GM19025 (cell line): ENCODE results near the gene PCSK9.
"Not testable (repeated sequence)": the region's sequence is repeated elsewhere in the genome, so short reads cannot be mapped to it uniquely, and the experiment has no call there.

Experiments
- ATAC-seq: cut with Tn5 transposase; IDR thresholded peaks from one replicate; pipeline ENCODE4 v1.9.1; 2021; ENCODE audit warnings: mild to moderate bottlenecking, low read depth, moderate library complexity; ENCODE audit not compliant: unreplicated experiment

PCSK9 gene

DNA sequence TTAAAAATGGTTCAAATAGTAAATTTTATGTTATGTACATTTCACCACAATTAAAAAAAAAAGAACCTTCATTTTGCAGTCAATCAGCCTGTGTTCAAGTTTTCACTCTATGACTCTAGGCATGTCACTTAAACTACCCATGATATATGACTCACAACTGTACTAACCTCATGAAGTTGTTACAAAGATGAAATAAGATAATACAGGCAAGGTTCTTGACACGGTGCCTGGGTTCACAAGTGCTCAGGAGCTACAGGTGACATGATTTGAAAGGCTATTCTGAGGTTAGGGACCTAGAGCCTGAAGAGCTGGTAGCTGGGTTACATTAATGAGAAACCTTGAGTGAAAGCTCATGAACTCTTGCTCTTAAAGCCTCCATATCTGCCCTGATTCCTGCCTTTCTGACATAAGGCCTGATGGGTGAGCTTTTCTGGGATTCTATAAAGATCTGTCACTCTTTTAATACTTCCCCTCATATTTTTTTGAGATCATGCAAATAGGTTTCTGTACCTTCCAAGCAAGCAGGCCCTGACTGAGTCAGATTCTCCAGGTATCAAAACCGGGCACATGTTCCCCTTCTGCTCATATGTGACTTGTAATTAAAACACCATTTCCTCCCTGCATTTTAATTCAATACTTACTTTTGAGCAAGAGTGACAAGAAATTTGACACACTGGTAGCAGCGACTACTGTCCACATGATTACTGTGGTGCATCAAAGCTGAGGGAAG, 34.0 kb downstream of the PCSK9 start:
- ATAC-seq: no peak

DNA sequence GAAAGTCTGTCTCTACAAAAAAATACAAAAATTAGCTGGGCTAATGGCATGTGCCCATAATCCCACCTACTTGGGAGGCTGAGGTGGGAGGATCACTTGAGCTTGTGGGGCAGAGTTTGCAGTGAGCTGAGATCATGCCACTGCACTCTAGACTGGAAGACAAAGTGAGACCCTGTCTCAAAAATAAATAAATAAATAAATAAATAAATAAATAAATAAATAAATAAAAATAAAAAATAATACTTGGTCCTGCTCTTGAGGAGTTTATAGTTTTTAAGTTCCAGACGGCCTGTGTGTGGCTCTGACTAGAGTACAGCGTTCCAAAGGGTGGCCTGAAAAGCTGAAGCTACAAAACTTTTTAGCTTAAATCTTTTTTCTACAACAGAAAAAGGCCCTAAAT, 35.1 kb downstream of the PCSK9 start:
- ATAC-seq: no peak

DNA sequence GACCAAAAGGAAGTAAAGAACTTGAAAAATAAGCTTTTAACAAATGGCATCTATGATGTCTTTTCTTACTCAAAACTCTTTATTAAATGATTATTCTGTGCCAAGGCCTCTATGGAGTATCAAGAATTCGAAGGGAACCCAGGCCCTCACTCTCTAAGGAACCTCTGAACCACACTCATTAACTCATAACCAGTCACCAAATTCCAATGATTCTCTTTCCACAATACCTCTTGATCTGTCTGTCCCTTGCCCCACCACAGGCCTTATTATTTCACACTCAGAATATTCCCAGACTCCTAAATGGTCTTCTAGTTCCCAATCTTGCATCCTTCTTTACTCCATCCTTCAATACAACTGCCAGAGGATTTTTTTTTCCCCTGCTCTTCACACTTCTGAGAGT, 37.0 kb downstream of the PCSK9 start:
- ATAC-seq: no peak

GRCh38 chr1:55078470-55078869, 39.1 kb downstream of the PCSK9 start:
- ATAC-seq: no peak

GRCh38 chr1:55079651-55080050, 40.3 kb downstream of the PCSK9 start:
- no peak for ATAC-seq

GRCh38 chr1:55081188-55081904, 42.0 kb downstream of the PCSK9 start:
- ATAC-seq: no peak

- no peak for ATAC-seq
Observed at GRCh38 chr1:55081905-55082296, 42.6 kb downstream of the PCSK9 start.

DNA sequence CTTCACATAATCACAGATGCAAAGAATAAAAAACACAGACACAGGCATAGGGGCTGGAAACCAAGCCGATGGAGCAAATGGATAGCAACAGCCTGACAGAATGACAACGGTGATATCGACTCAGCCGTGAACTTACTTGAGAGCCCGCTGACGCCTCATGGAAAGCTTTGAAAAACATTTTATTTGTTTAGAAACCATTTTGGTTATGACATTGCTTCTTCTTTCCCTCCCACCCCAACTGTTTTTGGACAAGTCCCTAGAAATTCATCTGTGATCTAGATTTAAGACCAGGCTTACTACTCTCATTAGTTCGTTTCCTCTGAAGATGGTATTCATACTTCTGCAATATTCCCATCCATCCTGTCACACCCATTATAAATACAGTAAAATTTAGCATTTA, 44.9 kb downstream of the PCSK9 start:
- no peak for ATAC-seq

DNA sequence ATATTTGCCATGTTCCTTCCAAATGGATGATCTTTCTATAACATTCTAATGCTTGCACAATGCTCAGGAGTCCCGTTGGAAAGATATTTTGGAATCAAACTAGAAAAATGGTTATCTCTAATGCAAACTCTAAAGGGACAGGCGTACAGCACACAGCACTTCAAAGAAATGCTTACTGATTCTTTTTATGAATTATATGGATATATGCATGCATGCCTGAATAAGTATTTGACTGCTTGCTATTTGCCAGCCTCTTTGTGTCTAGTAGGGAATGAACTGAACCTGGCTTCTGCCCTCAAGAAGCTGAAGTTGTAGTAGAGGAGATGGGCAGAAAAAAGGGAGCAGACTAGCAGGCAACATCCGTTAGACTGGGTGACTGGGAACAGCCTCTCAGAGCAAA, 48.1 kb downstream of the PCSK9 start:
- no peak for ATAC-seq

GRCh38 chr1:55088413-55088812, 49.1 kb downstream of the PCSK9 start:
- no peak for ATAC-seq

- ATAC-seq: no peak
Observed at GRCh38 chr1:55089683-55090082, 50.3 kb downstream of the PCSK9 start.

DNA sequence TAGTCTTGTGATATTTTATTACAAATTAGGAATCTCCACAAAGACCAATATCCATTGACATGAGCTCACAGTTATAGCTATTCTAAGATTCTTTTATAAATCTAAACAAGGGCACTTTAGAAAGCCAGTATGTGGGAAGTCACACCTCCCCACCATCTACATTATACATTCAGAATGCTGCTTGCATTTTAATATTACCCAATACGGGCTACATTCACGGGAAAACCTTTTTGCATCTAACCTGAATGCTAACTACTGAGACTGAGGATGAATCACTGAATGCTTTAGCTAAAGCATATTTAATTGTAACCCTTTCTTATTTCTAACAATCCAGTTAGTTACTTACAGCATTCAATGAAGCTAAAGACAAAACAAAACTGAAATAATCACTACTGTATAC, 53.1 kb downstream of the PCSK9 start:
- ATAC-seq: no peak

GRCh38 chr1:55095095-55095494, 55.7 kb downstream of the PCSK9 start:
- no peak for ATAC-seq

DNA sequence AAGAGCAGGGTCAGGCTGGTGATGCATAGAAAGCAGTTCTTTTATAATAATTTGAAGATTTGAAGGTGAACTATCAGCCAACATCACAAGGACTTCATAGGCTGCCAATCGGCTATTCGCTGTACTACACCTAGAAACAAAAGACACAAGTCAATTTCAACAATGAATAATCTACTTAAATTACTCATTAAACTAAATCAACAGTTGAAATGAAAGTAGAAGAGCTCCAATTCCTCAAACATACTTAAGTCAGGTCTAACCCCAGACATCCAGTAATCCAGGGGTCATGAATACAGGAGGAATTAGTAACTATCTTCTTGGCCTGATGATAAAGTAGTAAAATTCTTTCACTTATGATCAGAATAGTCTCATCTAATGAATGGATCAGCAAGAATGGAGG, 64.5 kb downstream of the PCSK9 start:
- no peak for ATAC-seq

GRCh38 chr1:55107101-55107500, 67.8 kb downstream of the PCSK9 start:
- no peak for ATAC-seq

DNA sequence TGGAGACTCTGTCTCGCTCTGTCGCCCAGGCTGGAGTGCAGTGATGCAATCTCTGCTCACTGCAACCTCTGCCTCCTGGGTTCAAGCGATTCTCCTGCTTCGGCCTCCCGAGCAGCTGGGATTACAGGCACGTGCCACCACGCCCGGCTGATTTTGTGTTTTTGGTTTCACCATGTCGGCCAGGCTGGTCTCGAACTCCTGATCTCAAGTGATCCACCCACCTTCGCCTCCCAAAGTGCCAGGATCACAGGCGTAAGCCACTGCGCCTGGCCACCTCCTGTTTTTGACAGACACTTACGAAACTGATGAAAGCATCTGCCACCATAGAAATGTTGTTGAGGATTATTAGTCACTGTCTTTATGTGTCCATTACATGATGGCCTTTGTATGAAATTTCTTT, 69.7 kb downstream of the PCSK9 start:
- ATAC-seq: not testable (repeated sequence)
